ENCODE measurements around the gene CFAP65. TPM values are rescaled to one million over a fixed set of nuclear protein-coding genes. Genes with fewer than 3 reads are reported as not detected.

CFAP65 gene
- total RNA-seq, 4 donors from 2014 or later = not detected

DNA sequence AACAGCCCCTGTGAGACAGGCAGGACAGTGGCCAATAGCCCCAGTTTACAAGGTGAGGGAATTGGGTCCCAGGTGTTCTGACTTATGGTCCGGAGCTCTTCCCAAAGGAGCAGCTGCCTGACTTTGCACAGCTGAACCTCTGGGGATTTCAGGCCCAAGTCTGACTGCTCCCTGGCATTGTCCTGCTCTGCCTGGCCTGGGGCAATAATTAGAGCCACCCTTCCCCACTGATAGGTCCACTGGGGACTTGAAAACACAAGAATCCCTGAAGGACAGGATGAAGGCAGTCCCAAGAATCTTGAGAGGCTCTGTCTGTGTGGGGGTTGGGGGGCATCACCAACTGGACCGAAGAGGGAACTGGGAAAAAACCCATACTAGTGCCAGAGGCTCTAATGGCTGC, 52.7 kb downstream of the CFAP65 start:
- TF ChIP-seq, protein P1, sequence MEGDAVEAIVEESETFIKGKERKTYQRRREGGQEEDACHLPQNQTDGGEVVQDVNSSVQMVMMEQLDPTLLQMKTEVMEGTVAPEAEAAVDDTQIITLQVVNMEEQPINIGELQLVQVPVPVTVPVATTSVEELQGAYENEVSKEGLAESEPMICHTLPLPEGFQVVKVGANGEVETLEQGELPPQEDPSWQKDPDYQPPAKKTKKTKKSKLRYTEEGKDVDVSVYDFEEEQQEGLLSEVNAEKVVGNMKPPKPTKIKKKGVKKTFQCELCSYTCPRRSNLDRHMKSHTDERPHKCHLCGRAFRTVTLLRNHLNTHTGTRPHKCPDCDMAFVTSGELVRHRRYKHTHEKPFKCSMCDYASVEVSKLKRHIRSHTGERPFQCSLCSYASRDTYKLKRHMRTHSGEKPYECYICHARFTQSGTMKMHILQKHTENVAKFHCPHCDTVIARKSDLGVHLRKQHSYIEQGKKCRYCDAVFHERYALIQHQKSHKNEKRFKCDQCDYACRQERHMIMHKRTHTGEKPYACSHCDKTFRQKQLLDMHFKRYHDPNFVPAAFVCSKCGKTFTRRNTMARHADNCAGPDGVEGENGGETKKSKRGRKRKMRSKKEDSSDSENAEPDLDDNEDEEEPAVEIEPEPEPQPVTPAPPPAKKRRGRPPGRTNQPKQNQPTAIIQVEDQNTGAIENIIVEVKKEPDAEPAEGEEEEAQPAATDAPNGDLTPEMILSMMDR (IDR thresholded peaks at IDR 0.05; ENCODE audit: low read depth) = no peak

DNA sequence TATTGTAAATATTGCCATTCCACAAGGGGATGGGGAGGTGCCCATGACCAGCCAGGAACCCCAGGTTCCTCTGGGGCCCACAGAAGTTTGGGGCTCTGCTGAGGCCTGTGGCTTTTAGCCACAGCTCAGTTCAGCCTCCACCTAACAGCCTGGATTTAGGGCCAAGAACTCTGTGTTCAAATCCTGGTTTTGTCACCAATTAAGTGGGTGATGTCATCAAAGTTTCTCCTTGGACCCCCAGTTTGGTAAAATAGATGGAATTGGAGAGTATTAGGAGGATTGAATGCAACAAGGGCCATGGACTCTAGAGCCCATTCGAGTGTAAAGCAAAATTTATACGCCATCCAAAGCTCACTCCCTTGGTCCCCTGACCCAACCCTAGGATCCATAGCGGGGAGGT, 53.2 kb downstream of the CFAP65 start:
- TF ChIP-seq, protein P1 (IDR thresholded peaks at IDR 0.05; ENCODE audit: low read depth) = no peak

DNA sequence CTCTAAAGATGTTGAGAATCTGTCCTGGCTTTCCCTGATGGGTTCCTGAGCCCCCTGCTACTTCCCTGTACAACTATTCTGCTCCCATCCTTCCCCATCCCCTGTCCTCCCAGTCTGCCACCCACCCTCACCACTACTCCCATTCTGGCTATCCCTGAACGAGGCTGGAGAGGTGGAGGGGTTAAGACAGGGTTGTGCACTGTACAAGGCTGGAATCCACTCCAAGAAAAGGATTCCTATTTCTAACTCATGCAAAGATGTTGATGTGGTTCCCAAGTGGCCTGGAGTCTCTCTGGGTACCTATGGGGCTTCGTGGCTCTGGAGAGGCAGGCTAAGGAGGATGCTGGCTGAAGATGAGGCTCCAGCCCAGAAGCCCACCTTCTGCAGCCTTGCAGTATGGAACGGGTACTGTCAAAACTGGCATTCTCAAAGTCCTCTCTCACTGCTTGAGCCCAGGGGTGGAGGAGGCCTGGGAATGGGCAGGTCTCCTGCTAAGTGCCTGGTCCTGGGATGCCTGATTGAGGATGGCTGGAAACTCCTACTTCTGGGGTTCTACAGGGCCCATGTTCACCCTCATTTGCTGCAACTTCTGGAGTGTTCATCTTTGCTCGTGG, 55.1 kb downstream of the CFAP65 start:
- TF ChIP-seq, protein P1 (IDR thresholded peaks at IDR 0.05; ENCODE audit: low read depth) = no peak

DNA sequence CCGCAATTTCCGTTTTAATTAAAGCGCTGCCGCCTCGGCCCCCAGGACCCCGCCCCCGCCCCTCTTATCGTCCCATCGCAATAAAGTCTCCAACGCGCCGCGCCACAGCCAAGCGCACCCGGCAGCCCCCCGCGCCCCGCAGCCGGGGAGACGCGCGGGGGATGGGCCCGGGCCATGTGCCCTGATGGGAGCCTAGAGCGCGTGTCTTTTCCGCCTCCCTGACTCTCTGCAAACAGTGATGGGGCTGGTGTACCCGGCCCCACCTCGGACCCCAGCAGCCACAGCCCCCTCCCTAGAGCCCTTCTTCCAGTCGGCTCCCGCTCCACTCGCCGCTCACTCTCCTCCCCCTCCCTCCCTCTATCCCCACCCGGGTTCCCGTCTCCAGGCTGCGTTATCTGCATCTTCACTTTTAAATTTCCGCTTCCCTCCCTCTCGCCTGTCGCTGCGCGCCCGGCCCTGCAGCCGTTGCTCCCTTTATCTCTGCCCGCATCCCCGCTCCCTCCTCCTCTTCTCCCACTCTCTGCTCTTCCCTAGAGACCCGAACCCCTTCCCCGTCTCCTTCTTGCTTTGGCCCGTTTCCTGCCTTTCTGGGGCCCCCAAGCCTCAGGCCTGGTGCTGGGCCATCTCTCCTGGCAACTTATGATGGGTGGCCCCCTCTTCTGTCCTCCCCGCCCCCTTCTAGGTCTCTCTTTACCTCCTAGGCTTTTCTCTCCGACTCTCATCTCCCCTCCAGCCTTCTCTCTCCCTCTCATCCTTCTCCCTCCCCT, 55.8 kb downstream of the CFAP65 start:
- TF ChIP-seq, protein P1 (IDR thresholded peaks at IDR 0.05; ENCODE audit: low read depth) = no peak

DNA sequence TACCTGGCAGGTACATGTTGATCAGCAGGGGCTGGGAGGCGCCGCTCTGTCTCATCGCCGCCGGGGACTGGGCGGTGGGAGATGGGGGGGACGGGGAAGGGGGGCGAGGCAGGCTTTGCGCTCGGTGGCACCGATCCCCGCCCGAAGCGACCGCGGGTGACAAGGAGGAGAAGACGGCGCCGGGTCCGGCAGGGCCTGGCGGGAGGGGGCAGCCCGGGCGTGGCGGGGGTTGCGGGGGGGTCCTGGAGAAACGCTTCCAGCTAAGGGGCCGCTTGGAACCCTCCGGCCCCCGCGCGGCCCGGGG, 56.3 kb downstream of the CFAP65 start, which contains the start of gene FEV:
FEV (minus strand) TSS at position 164 of the 304 bp plus-strand sequence; CDS start at position 55, 109 bp downstream.
- TF ChIP-seq, protein P1 (IDR thresholded peaks at IDR 0.05; ENCODE audit: low read depth) = no peak

DNA sequence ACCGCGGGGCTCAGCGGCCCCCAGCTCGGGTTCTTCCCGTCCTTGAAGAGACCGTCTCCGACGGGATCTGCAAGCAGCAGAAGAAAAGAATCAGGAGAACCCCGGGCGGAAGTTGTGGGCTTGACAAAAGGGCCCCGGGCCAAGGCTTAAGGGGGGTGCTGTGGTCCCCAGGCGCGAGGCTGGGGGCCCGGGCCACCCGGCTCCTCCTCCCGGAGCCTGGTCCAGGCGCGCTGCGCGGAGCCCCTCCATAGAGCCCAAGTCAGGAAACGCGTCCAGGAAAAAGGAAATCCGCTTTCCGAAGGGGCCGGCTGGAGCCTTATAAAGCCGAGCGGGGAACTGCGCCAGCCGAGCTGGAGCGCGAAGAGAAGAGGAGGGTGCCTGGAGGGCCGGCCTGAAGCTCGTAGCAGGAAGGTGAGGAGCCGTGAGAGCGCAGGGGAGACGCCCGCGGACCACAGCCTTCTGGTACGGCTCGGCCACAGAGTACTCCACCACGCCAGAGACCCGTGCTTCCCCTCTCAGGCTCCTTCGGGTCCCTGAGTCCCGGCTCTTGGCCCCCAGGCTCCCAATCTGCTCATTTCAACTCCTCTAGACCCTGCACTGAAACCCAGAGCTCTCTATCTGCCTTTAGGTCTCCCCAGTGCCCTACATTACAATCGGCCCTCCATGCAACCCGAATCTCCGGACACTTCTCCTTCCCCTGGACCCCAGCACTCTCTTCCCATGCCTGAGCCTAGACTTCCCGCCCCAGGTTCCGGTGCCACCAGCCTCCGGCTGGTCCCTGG, 56.9 kb downstream of the CFAP65 start:
- TF ChIP-seq, protein P1 (IDR thresholded peaks at IDR 0.05; ENCODE audit: low read depth) = no peak

DNA sequence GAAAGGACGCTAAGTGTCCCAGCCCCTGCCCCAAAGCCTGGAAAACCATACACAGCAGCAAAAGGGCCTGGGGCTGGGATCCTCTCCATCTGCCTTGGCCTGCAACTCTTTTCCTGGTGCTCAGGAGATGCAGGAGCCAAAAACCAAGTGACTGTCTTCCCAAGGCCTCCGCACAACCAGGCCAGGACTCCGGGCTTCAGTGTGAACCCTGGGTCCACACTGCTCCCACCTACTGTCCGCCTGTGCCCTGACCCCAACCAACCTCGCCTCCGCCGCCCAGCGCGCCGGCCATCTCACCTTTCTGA, 57.4 kb downstream of the CFAP65 start:
- TF ChIP-seq, protein P1 (IDR thresholded peaks at IDR 0.05; ENCODE audit: low read depth) = no peak
